SIG-M5 treated with dmso at 0.1 percent for 504 hours (cell line): Measurements from ENCODE around the gene C19orf25.

ENCODE experiments used
- DNase-seq: peaks from one replicate; lab custom pipeline; 2025; ENCODE audit not compliant: unreplicated experiment; lab: John Stamatoyannopoulos, UW

The C19orf25 gene

GRCh38 chr19:1496714-1497577 is 17.9 kb upstream of the C19orf25 start:
- DNase-seq: no peak

GRCh38 chr19:1495799-1496713 is 17.0 kb upstream of the C19orf25 start:
- no peak for DNase-seq

- DNase-seq: no peak
These were observed 16.2 kb upstream of the C19orf25 start for GRCh38 chr19:1495051-1495798.

GRCh38 chr19:1494115-1494815 is 15.2 kb upstream of the C19orf25 start:
- DNase-seq: no peak

GRCh38 chr19:1492474-1493006 is 13.5 kb upstream of the C19orf25 start:
- no peak for DNase-seq

GRCh38 chr19:1491849-1492170 is 12.8 kb upstream of the C19orf25 start:
- DNase-seq: no peak

GRCh38 chr19:1491114-1491848 is 12.3 kb upstream of the C19orf25 start, which contains the start of gene REEP6:
Gene REEP6, plus strand, starts transcription at chr19:1491181. Its CDS starts 89 bp downstream, at chr19:1491270.
- DNase-seq: no peak

- peak; percentile 99 for DNase-seq
These were observed 11.5 kb upstream of the C19orf25 start, which contains the start of gene PCSK4 for GRCh38 chr19:1490311-1491113. Gene PCSK4, minus strand, starts transcription at chr19:1490350. Its CDS starts 4 bp downstream, at chr19:1490346.

- DNase-seq: no peak
These were observed 10.7 kb upstream of the C19orf25 start for GRCh38 chr19:1489463-1490310.

GRCh38 chr19:1488282-1488601 is 9.2 kb upstream of the C19orf25 start:
- DNase-seq: no peak

GRCh38 chr19:1487576-1488281 is 8.7 kb upstream of the C19orf25 start:
- DNase-seq: no peak

GRCh38 chr19:1486720-1487575 is 7.9 kb upstream of the C19orf25 start:
- no peak for DNase-seq

- DNase-seq: no peak
These were observed 5.0 kb upstream of the C19orf25 start for GRCh38 chr19:1483979-1484428.

- DNase-seq: no peak
These were observed 4.3 kb upstream of the C19orf25 start for GRCh38 chr19:1483131-1483978.

GRCh38 chr19:1482361-1483130 is 3.5 kb upstream of the C19orf25 start:
- DNase-seq: no peak
